Adrenal gland (tissue), 12 donors: ENCODE data around the gene DLGAP4. TPM values are rescaled to one million over a fixed set of nuclear protein-coding genes. Genes with fewer than 3 reads are reported as not detected.

ENCODE experiments used
- DNase-seq, 7 donors: peaks; one replicate each; pipeline ENCODE4 v3.0.0-alpha.2; 2019 to 2020
- H3K27ac ChIP-seq, 5 donors: fragments of 200-600 bp; sonication (generic) in 4 of 5; 1 replicate in 3 of 5; 2 replicates in 2 of 5; pipeline versions ENCODE4 v1.5.1 to v1.8.0; 2016 to 2020; ENCODE audit warnings: mild to moderate bottlenecking in 1 of 5
- H3K27me3 ChIP-seq: fragments of 200-600 bp; 2 replicates; pipeline ENCODE4 v1.8.0; 2021
- H3K36me3 ChIP-seq, 2 donors: fragments of 200-600 bp; replicated peaks in 1 of 2; 1 replicate in 1 of 2; 2 replicates in 1 of 2; pipeline versions ENCODE4 v1.5.1 to v1.8.0; 2018 to 2022
- H3K4me1 ChIP-seq, 2 donors: fragments of 200-600 bp; replicated peaks in 1 of 2; 1 replicate in 1 of 2; 2 replicates in 1 of 2; pipeline versions ENCODE4 v1.5.1 to v1.8.0; 2018 to 2021
- H3K4me3 ChIP-seq, 4 donors: fragments of 200-600 bp; sonication (generic) in 3 of 4; one replicate each; pipeline ENCODE4 v1.5.1; 2016 to 2018
- H3K9me3 ChIP-seq, 3 donors: fragments of 200-600 bp; sonication (generic) in 1 of 3; replicated peaks in 1 of 3; 1 replicate in 2 of 3; 2 replicates in 1 of 3; pipeline versions ENCODE4 v1.5.1 to v1.8.0; 2016 to 2021
- POLR2A ChIP-seq, 2 donors: fragments of 450-650 bp; IDR thresholded peaks; one replicate each; pipeline ENCODE4 v1.6.1; 2017; ENCODE audit warnings: antibody characterized with exemption in 2 of 2, mild to moderate bottlenecking in 2 of 2, moderate library complexity in 1 of 2
- WGBS, 4 donors: extraction: QIAGEN DNeasy Blood & Tissue Kit in 2 of 4; methylation state at CpG; one replicate each; pipeline versions ENCODE4 v1.1.5 to v1.1.7; 2013 to 2017; 5-methylcytosine and 5-hydroxymethylcytosine counted together
- intact Hi-C, 2 donors: fragments of 100-400 bp; cut with DNase I; formaldehyde crosslinking; loops; one replicate each; pipeline versions ENCODE4 v1.14.1 to v1.15.0; 2022 to 2023
- polyA plus RNA-seq, 3 donors: library from polyadenylated mRNA; stranded (reverse); fragments of 200-250 nt in 2 of 3; fragments of 350-450 nt in 1 of 3; fragmentation: Illumina TruSeq in 1 of 3; extraction: RNeasy Lipid Tissue Mini Kit (QIAGEN cat#74804) in 1 of 3; gene quantifications; one replicate each; pipeline ENCODE4 v1.2.3, GENCODE V29; 2013 to 2014
- total RNA-seq, 9 donors: library from RNA; depleted of rRNA in 4 of 9; stranded (reverse); fragments of >200 nt in 4 of 9; fragments of 120-200 nt in 1 of 9; fragmentation: NEBNext Ultra II Directional in 1 of 9; extraction: Animal tissue kit (Norgen Biotek cat#: 25700) in 1 of 9; gene quantifications; one replicate each; pipeline versions ENCODE4 v1.1.0 to v1.2.4, GENCODE V29; 2013 to 2023
- TF ChIP-seq, protein P1 (sequence below), 6 experiments: fragments of 450-650 bp in 4 of 6; fragments of 200-600 bp in 2 of 6; sonication (generic) in 1 of 6; IDR thresholded peaks; 1 replicate in 5 of 6; 2 replicates in 1 of 6; pipeline versions ENCODE4 v1.5.1 to v1.8.0; 2016 to 2021; ENCODE audit warnings: antibody characterized with exemption in 6 of 6, mild to moderate bottlenecking in 2 of 6, moderate library complexity in 1 of 6
- donor health status: healthy with polysubstance abuse.
- donor health status: Bipolar disorder and iron deficiency.
- donor health status: DM: yes; HTN: yes; CAD: no.
- donor health status: DM: no; HTN: no; CAD: no.
- donor health status: DM: no; HTN: no; CAD: no.
- donor health status: DM: yes; HTN: yes; CAD: no.

The DLGAP4 gene
- total and polyA plus RNA-seq, 12 donors, result 13.5 to 95.2 (median 64.0) TPM

DNA sequence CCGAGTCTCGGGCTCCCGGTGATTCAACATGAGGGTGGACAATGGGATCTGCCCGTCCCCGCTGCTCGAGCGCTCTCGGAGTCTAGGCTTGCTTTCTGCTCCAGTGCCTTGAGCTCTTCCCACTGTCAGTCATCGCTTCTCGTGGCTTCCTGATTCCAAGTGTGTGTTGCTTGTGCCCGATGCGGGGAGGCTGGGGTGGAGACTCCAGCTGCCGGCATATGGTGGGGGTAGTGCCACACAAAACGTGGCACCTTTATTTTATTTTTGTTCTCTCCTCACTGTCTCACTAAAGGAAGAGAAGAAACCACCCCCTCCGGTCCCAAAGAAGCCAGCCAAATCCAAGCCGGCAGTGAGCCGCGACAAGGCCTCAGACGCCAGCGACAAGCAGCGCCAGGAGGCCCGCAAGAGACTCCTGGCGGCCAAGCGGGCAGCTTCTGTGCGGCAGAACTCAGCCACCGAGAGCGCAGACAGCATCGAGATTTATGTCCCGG is 220.4 kb downstream of the DLGAP4 start:
- Histone ChIP-seq H3K36me3 (peaks cover 0 to 44% of the 10 kb centered on the region in 2 donors), H3K27ac (peak overlapping the region; percentile 80 to 94 (median 86)), H3K4me1 (peaks cover 15 to 29% of the 10 kb centered on the region in 2 donors), H3K27me3 (no peaks in the 10 kb centered on the region), H3K4me3 (no peak overlapping the region), H3K9me3 (no peaks in the 10 kb centered on the region)
- 42 to 65% (median 49%) methylated on average over 27 to 29 of the region's 29 CpGs for WGBS, 4 donors
- TF ChIP-seq, protein P1, sequence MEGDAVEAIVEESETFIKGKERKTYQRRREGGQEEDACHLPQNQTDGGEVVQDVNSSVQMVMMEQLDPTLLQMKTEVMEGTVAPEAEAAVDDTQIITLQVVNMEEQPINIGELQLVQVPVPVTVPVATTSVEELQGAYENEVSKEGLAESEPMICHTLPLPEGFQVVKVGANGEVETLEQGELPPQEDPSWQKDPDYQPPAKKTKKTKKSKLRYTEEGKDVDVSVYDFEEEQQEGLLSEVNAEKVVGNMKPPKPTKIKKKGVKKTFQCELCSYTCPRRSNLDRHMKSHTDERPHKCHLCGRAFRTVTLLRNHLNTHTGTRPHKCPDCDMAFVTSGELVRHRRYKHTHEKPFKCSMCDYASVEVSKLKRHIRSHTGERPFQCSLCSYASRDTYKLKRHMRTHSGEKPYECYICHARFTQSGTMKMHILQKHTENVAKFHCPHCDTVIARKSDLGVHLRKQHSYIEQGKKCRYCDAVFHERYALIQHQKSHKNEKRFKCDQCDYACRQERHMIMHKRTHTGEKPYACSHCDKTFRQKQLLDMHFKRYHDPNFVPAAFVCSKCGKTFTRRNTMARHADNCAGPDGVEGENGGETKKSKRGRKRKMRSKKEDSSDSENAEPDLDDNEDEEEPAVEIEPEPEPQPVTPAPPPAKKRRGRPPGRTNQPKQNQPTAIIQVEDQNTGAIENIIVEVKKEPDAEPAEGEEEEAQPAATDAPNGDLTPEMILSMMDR (IDR thresholded peaks at IDR 0.05), result peak in 5 of 6 experiments; percentile 24 to 53 (median 44)
- TF ChIP-seq POLR2A (IDR thresholded peaks at IDR 0.05), result no peak
- intact Hi-C loops, result no loop called here
- peak in 6 of 7 donors; percentile 61 to 79 (median 76) for DNase-seq

- H3K9me3 ChIP-seq, result no peaks in the 10 kb centered on the region
- H3K4me1 ChIP-seq, result peaks cover 15 to 26% of the 10 kb centered on the region in 2 donors
- H3K36me3 ChIP-seq, result peaks cover 0 to 44% of the 10 kb centered on the region in 2 donors
- no peak overlapping the region for H3K4me3 ChIP-seq
- TF ChIP-seq POLR2A (IDR thresholded peaks at IDR 0.05), result peak in 1 of 2 donors; percentile 77
- TF ChIP-seq, protein P1 (IDR thresholded peaks at IDR 0.05), result no peak
- DNase-seq, result peak; percentile 83 to 94 (median 90)
- H3K27me3 ChIP-seq, result no peaks in the 10 kb centered on the region
- peak overlapping the region; percentile 80 to 94 (median 86) for H3K27ac ChIP-seq
- 64 to 71% (median 68%) methylated on average over 32 of the region's 32 CpGs for WGBS, 4 donors
- intact Hi-C loops, result no loop called here
Observed at GRCh38 chr20:36527331-36528125, 221.4 kb downstream of the DLGAP4 start.

GRCh38 chr20:36528176-36528874 is 222.2 kb downstream of the DLGAP4 start:
- 73 to 84% (median 77%) methylated on average over 10 to 18 of the region's 18 CpGs for WGBS, 4 donors
- DNase-seq, result peak in 1 of 7 donors; percentile 24
- Histone ChIP-seq H3K27me3 (no peaks in the 10 kb centered on the region), H3K9me3 (no peaks in the 10 kb centered on the region), H3K27ac (peak overlapping the region in 4 of 5 donors; percentile 80 to 94 (median 88)), H3K36me3 (peaks cover 0 to 44% of the 10 kb centered on the region in 2 donors), H3K4me1 (peaks cover 15 to 26% of the 10 kb centered on the region in 2 donors), H3K4me3 (no peak overlapping the region)
- no peak for TF ChIP-seq POLR2A (IDR thresholded peaks at IDR 0.05)
- TF ChIP-seq, protein P1 (IDR thresholded peaks at IDR 0.05), result no peak
- intact Hi-C loops, result no loop called here

GRCh38 chr20:36528875-36529417 is 222.8 kb downstream of the DLGAP4 start:
- peaks cover 0 to 38% of the 10 kb centered on the region in 2 donors for H3K36me3 ChIP-seq

More at GRCh38 chr20:36528875-36529417, 222.8 kb downstream of the DLGAP4 start:
- H3K4me1 ChIP-seq, result peaks cover 15 to 26% of the 10 kb centered on the region in 2 donors
- TF ChIP-seq POLR2A (IDR thresholded peaks at IDR 0.05), result no peak
- peak overlapping the region in 1 of 5 donors; percentile 94 for H3K27ac ChIP-seq
- WGBS, 4 donors, result 82 to 93% (median 83%) methylated on average over 11 to 14 of the region's 14 CpGs
- DNase-seq, result no peak
- H3K4me3 ChIP-seq, result no peak overlapping the region
- H3K27me3 ChIP-seq, result no peaks in the 10 kb centered on the region
- H3K9me3 ChIP-seq, result no peaks in the 10 kb centered on the region
- intact Hi-C loops, result no loop called here
